Ectodermal cell (in vitro differentiated cells): ENCODE data around the gene FNDC11.
"Not testable (repeated sequence)": the region's sequence is repeated elsewhere in the genome, so short reads cannot be mapped to it uniquely, and the experiment has no call there.

Experiments used
- H3K27ac ChIP-seq: 2 replicates; pipeline ENCODE4 v1.7.0; 2013; ENCODE audit warnings: mild to moderate bottlenecking, low read depth, low read length; ENCODE audit not compliant: insufficient read depth, poor library complexity, severe bottlenecking
- H3K27me3 ChIP-seq: 2 replicates; pipeline ENCODE4 v1.7.0; 2013; ENCODE audit warnings: mild to moderate bottlenecking, low read length; ENCODE audit not compliant: insufficient read depth, control insufficient read depth, poor library complexity, severe bottlenecking
- H3K36me3 ChIP-seq: one replicate; pipeline ENCODE4 v1.7.0; 2013; ENCODE audit warnings: low read length; ENCODE audit not compliant: control insufficient read depth, insufficient read depth
- H3K4me1 ChIP-seq: one replicate; pipeline ENCODE4 v1.7.0; 2013; ENCODE audit warnings: low read length; ENCODE audit not compliant: control insufficient read depth, insufficient read depth
- H3K4me3 ChIP-seq: 2 replicates; pipeline ENCODE4 v1.7.0; 2013; ENCODE audit warnings: low read depth, low read length, control low read depth; ENCODE audit not compliant: insufficient read depth
- H3K9me3 ChIP-seq: 2 replicates; pipeline ENCODE4 v1.7.0; 2013; ENCODE audit warnings: mild to moderate bottlenecking, low read length, moderate library complexity; ENCODE audit not compliant: control insufficient read depth
- WGBS, 2 experiments: methylation state at CpG; one replicate each; pipeline ENCODE4 v1.1.7; 2013; ENCODE audit warnings: missing lambda C conversion rate in 2 of 2; 5-methylcytosine and 5-hydroxymethylcytosine counted together

Gene FNDC11

DNA sequence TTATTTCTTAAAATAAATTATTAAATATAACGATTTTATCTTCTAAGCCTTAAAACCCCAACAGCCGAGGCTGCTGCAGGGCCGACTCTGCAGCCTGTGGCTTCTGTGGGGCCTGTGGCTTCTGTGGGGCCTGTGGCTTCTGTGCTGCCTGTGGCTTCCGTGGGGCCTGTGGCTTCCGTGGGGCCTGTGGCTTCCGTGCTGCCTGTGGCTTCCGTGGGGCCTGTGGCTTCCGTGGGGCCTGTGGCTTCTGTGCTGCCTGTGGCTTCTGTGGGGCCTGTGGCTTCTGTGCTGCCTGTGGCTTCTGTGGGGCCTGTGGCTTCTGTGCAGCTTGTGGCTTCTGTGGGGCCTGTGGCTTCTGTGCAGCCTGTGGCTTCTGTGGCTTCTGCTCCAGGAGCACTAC is 47.7 kb downstream of the FNDC11 start:
- not testable (repeated sequence) for H3K27ac ChIP-seq, H3K27me3 ChIP-seq, H3K4me1 ChIP-seq, H3K4me3 ChIP-seq, H3K9me3 ChIP-seq
- WGBS, 2 experiments: 87 to 89% methylated on average over 8 of the region's 8 CpGs
- peaks cover 20% of the 10 kb centered on the region for H3K36me3 ChIP-seq

- no peaks in the 10 kb centered on the region for H3K27me3 ChIP-seq
- no peak overlapping the region for H3K4me3 ChIP-seq
- no peaks in the 10 kb centered on the region for H3K4me1 ChIP-seq
- 96 to 99% methylated on average over 3 of the region's 3 CpGs for WGBS, 2 experiments
- H3K27ac ChIP-seq: no peak overlapping the region
- H3K36me3 ChIP-seq: peaks cover 20% of the 10 kb centered on the region
- no peaks in the 10 kb centered on the region for H3K9me3 ChIP-seq
These were observed 48.4 kb downstream of the FNDC11 start for GRCh38 chr20:63602321-63602720.
